HepG2 (cell line): Measurements from ENCODE around the gene HS6ST1. TPM values are rescaled to one million over a fixed set of nuclear protein-coding genes. Genes with fewer than 3 reads are reported as not detected.

Experiments used
- ATAC-seq: fragments of 200-7000 bp; cut with Tn5 transposase; 3 replicates; pipeline ENCODE4 v1.9.1; 2020; ENCODE audit warnings: mild to moderate bottlenecking, moderate library complexity
- BruUV-seq: library from RNA; stranded (reverse); fragments of 400-500 nt; replicated peaks from 2 replicates; lab custom pipeline; 2021; lab: Mats Ljungman, UMichigan
- CTCF ChIA-PET: fragments of 300-600 bp; formaldehyde crosslinking; extraction: SDS; loops from one replicate; lab custom pipeline; 2021; ENCODE audit warnings: low total read pairs, inconsistent platforms, low intra/inter-chr PET ratio; lab: Yijun Ruan, JAX
- POLR2A ChIA-PET: fragments of 350-600 bp; sonication (Branson Sonifier 250); formaldehyde crosslinking; loops from one replicate; lab custom pipeline; 2020; ENCODE audit warnings: antibody characterized with exemption, inconsistent platforms; lab: Yijun Ruan, JAX
- DNase-seq: peaks from one replicate; pipeline ENCODE4 v3.0.0-alpha.2; 2015; ENCODE audit warnings: low spot score
- FAIRE-seq: peaks from 3 replicates; lab custom pipeline; 2011; peaks lifted over from hg19 to GRCh38; lab: Jason Lieb, UNC
- H2AFZ ChIP-seq: one replicate; pipeline ENCODE4 v1.6.1; 2011; ENCODE audit warnings: low read length, inconsistent platforms
- H3K27ac ChIP-seq: fragments of 300-600 bp; 3 replicates; pipeline ENCODE4 v1.8.0; 2011; ENCODE audit warnings: mixed run types, mild to moderate bottlenecking, mixed read lengths, low read length, inconsistent platforms; ENCODE audit not compliant: insufficient read depth; ENCODE audit errors: extremely low read length
- H3K27me3 ChIP-seq, 2 experiments: fragments of 200-600 bp in 1 of 2; 2 replicates in 1 of 2; 3 replicates in 1 of 2; pipeline versions ENCODE4 v1.6.0 to v1.8.0; 2011; ENCODE audit warnings: low read length in 2 of 2, mild to moderate bottlenecking in 2 of 2, moderate library complexity in 2 of 2, inconsistent platforms in 1 of 2; ENCODE audit not compliant: insufficient read depth in 2 of 2, control insufficient read depth in 1 of 2
- H3K36me3 ChIP-seq, 2 experiments: fragments of 200-600 bp in 1 of 2; replicated peaks in 1 of 2; 2 replicates in 1 of 2; 3 replicates in 1 of 2; pipeline versions ENCODE4 v1.5.1 to v1.8.0; 2011; ENCODE audit warnings: low read length in 2 of 2, inconsistent platforms in 1 of 2; ENCODE audit not compliant: insufficient read depth in 2 of 2, control insufficient read depth in 1 of 2
- H3K4me1 ChIP-seq: 2 replicates; pipeline ENCODE4 v1.5.1; 2012; ENCODE audit warnings: low read length, inconsistent platforms; ENCODE audit not compliant: insufficient read depth
- H3K4me2 ChIP-seq: 2 replicates; pipeline ENCODE4 v1.6.0; 2011; ENCODE audit warnings: low read depth, low read length, inconsistent platforms
- H3K4me3 ChIP-seq, 3 experiments: fragments of 200-600 bp in 1 of 3; sonication (generic), shearing (Covaris generic) in 1 of 3; replicated peaks in 1 of 3; 2 replicates each; pipeline ENCODE4 v1.5.1; 2011 to 2016; ENCODE audit warnings: low read length in 3 of 3, inconsistent platforms in 2 of 3, low read depth in 2 of 3, mild to moderate bottlenecking in 2 of 3, control low read depth in 1 of 3, mixed read lengths in 1 of 3; ENCODE audit not compliant: insufficient read depth in 1 of 3
- H3K79me2 ChIP-seq: one replicate; pipeline ENCODE4 v1.6.1; 2011; ENCODE audit warnings: low read length, inconsistent platforms; ENCODE audit not compliant: insufficient read depth
- H3K9ac ChIP-seq: 2 replicates; pipeline ENCODE4 v1.6.0; 2011; ENCODE audit warnings: mild to moderate bottlenecking, low read depth, low read length, inconsistent platforms; ENCODE audit not compliant: insufficient read depth
- H3K9me3 ChIP-seq: 2 replicates; pipeline ENCODE4 v1.5.1; 2012; ENCODE audit warnings: mild to moderate bottlenecking, low read length
- H4K20me1 ChIP-seq: 2 replicates; pipeline ENCODE4 v1.6.0; 2011; ENCODE audit warnings: inconsistent platforms, mild to moderate bottlenecking, low read length, moderate library complexity; ENCODE audit not compliant: insufficient read depth
- ADNP ChIP-seq: sonication (generic); formaldehyde crosslinking; IDR thresholded peaks from 2 replicates; pipeline ENCODE4 v1.4.0; 2020; ENCODE audit warnings: missing genetic modification reagents
- DNMT3B ChIP-seq: conservative IDR thresholded peaks from 2 replicates; pipeline ENCODE4 v1.6.1; 2016; ENCODE audit warnings: missing biosample characterization, control low read depth
- HMG20B ChIP-seq: conservative IDR thresholded peaks from 2 replicates; pipeline ENCODE4 v1.6.1; 2016; ENCODE audit warnings: missing genetic modification reagents, missing compliant biosample characterization
- MAFF ChIP-seq: IDR thresholded peaks from 2 replicates; pipeline ENCODE4 v1.6.1; 2011; ENCODE audit warnings: low read depth, low read length, improper control_type of control experiment
- MEIS1 ChIP-seq: sonication (generic); formaldehyde crosslinking; IDR thresholded peaks from 2 replicates; pipeline ENCODE4 v1.9.0; 2021; ENCODE audit warnings: mild to moderate bottlenecking, missing genetic modification reagents, moderate library complexity, borderline replicate concordance
- MXD1 ChIP-seq: sonication (generic); formaldehyde crosslinking; IDR thresholded peaks from 2 replicates; pipeline ENCODE4 v1.4.0; 2020; ENCODE audit warnings: mild to moderate bottlenecking, missing genetic modification reagents
- MXD4 ChIP-seq: IDR thresholded peaks from 2 replicates; pipeline ENCODE4 v1.6.1; 2016; ENCODE audit warnings: mild to moderate bottlenecking, missing biosample characterization, missing genetic modification reagents
- ONECUT2 ChIP-seq: sonication (generic); formaldehyde crosslinking; IDR thresholded peaks from 2 replicates; pipeline ENCODE4 v1.4.0; 2020; ENCODE audit warnings: missing genetic modification reagents
- PHB2 ChIP-seq: fragments of 450-650 bp; IDR thresholded peaks from 2 replicates; pipeline ENCODE4 v1.6.1; 2018; ENCODE audit not compliant: partially characterized antibody
- RORA ChIP-seq: sonication (generic); formaldehyde crosslinking; IDR thresholded peaks from 2 replicates; pipeline ENCODE4 v1.5.0; 2020; ENCODE audit warnings: mild to moderate bottlenecking, missing genetic modification reagents, moderate library complexity
- SMC3 ChIP-seq: IDR thresholded peaks from 2 replicates; pipeline ENCODE4 v1.6.1; 2011; ENCODE audit warnings: low read length, improper control_type of control experiment
- SNAPC2 ChIP-seq: sonication (generic); formaldehyde crosslinking; IDR thresholded peaks from 2 replicates; pipeline ENCODE4 v1.8.1; 2022; ENCODE audit warnings: mild to moderate bottlenecking, missing genetic modification reagents
- SP1 ChIP-seq, 2 experiments: fragments of 450-650 bp in 1 of 2; sonication (generic) in 1 of 2; formaldehyde crosslinking in 1 of 2; IDR thresholded peaks; 2 replicates each; pipeline versions ENCODE4 v1.4.0 to v1.6.1; 2016 to 2020; ENCODE audit warnings: missing genetic modification reagents in 1 of 2
- TCF7L2 ChIP-seq: IDR thresholded peaks from 2 replicates; pipeline ENCODE4 v1.6.1; 2011; ENCODE audit warnings: mild to moderate bottlenecking, low read depth, low read length, moderate library complexity
- ZKSCAN8 ChIP-seq: IDR thresholded peaks from 2 replicates; pipeline ENCODE4 v1.6.1; 2016; ENCODE audit warnings: borderline replicate concordance, missing genetic modification reagents, missing compliant biosample characterization
- ZNF567 ChIP-seq: sonication (generic); formaldehyde crosslinking; IDR thresholded peaks from 2 replicates; pipeline ENCODE4 v1.8.1; 2023; ENCODE audit warnings: mild to moderate bottlenecking, missing genetic modification reagents, borderline replicate concordance
- ZNF616 ChIP-seq: sonication (generic); formaldehyde crosslinking; IDR thresholded peaks from 2 replicates; pipeline ENCODE4 v1.5.0; 2020; ENCODE audit warnings: low read depth, mild to moderate bottlenecking, missing genetic modification reagents
- ZNF7 ChIP-seq: IDR thresholded peaks from 2 replicates; pipeline ENCODE4 v1.6.1; 2016; ENCODE audit warnings: missing biosample characterization, missing genetic modification reagents
- ZNF766 ChIP-seq: sonication (generic); formaldehyde crosslinking; IDR thresholded peaks from 2 replicates; pipeline ENCODE4 v1.5.0; 2020; ENCODE audit warnings: missing genetic modification reagents, borderline replicate concordance
- ZSCAN20 ChIP-seq: sonication (generic); formaldehyde crosslinking; IDR thresholded peaks from 2 replicates; pipeline ENCODE4 v1.4.0; 2020; ENCODE audit warnings: missing genetic modification reagents, mild to moderate bottlenecking, borderline replicate concordance
- WGBS: methylation state at CpG from one replicate; pipeline ENCODE4 v1.1.6; 2017; ENCODE audit warnings: low lambda C conversion rate; 5-methylcytosine and 5-hydroxymethylcytosine counted together
- in situ Hi-C: cut with HindIII; loops from 2 replicates; pipeline ENCODE4 v1.10.0; 2017; ENCODE audit warnings: low pct_unique_long_range_greater_than_20kb; ENCODE audit not compliant: extremely low pct_ligation_motif_present
- intact Hi-C: fragments of 100-400 bp; cut with micrococcal nuclease; formaldehyde crosslinking; loops from one replicate; pipeline ENCODE4 v1.10.0; 2022; ENCODE audit not compliant: unreplicated experiment
- polyA plus RNA-seq, 8 experiments: library from polyadenylated mRNA; depleted of rRNA in 3 of 8; stranded (reverse) in 7 of 8; unstranded in 1 of 8; fragments of >200 nt; fragmentation: Illumina TruSeq in 4 of 8; extraction: Trizol in 4 of 8; gene quantifications; 2 replicates each; pipeline versions ENCODE4 v1.2.1 to v1.2.3, GENCODE V29; 2011 to 2016; ENCODE audit warnings: low read depth in 4 of 8, missing spikeins in 1 of 8, mixed read lengths in 1 of 8; ENCODE audit not compliant: insufficient read depth in 1 of 8
- total RNA-seq, 5 experiments: library from RNA; depleted of rRNA; stranded (reverse); fragments of >200 nt; fragmentation: Illumina TruSeq; extraction: Trizol; gene quantifications; 2 replicates each; pipeline ENCODE4 v1.2.3, GENCODE V29; 2016; ENCODE audit warnings: low read depth in 1 of 5
- TF ChIP-seq, protein P1 (sequence below): sonication (generic); formaldehyde crosslinking; IDR thresholded peaks from 2 replicates; pipeline ENCODE4 v1.4.0; 2020; ENCODE audit warnings: mild to moderate bottlenecking, missing genetic modification reagents

Gene HS6ST1
- total and polyA plus RNA-seq, 2 of the 13 experiments (the other 11 are each of a cell fraction or from before 2014, with no cell fraction given): 34.5 to 84.6 TPM

- intact Hi-C loops: loop anchor here (2.0 to 5.0 kb wide), 4 partner anchors 14 to 279 kb away; partner anchors contain the start of gene SAP130
- no TSS peak for BruUV-seq
- peak; percentile 66 for TF ChIP-seq HMG20B (CRISPR knock-in tag)
- TF ChIP-seq ZKSCAN8 (CRISPR knock-in tag): peak; percentile 80; the same call in 1 of the 2 replicates
- no peak for TF ChIP-seq PHB2
- no peak for TF ChIP-seq ZNF7
- TF ChIP-seq ZNF766: peak; percentile 73; the same call in 1 of the 2 replicates
- 0 out of 2 replicates have a peak, but pooled peaks have one; percentile 17 for TF ChIP-seq ONECUT2 (CRISPR knock-in tag)
- peak; percentile 49; the same call in 1 of the 2 replicates for TF ChIP-seq ZNF567 (CRISPR knock-in tag)
- TF ChIP-seq DNMT3B (CRISPR knock-in tag): no peak
- TF ChIP-seq MEIS1: no peak
- TF ChIP-seq, protein P1, sequence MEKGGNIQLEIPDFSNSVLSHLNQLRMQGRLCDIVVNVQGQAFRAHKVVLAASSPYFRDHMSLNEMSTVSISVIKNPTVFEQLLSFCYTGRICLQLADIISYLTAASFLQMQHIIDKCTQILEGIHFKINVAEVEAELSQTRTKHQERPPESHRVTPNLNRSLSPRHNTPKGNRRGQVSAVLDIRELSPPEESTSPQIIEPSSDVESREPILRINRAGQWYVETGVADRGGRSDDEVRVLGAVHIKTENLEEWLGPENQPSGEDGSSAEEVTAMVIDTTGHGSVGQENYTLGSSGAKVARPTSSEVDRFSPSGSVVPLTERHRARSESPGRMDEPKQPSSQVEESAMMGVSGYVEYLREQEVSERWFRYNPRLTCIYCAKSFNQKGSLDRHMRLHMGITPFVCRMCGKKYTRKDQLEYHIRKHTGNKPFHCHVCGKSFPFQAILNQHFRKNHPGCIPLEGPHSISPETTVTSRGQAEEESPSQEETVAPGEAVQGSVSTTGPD (CRISPR knock-in tag): no peak
- TF ChIP-seq ZSCAN20 (CRISPR knock-in tag): no peak
- TF ChIP-seq SNAPC2 (CRISPR knock-in tag): no peak
- no peak for TF ChIP-seq ZNF616
- no peak for TF ChIP-seq ADNP (CRISPR knock-in tag)
- no peak for TF ChIP-seq MAFF
- no peak for TF ChIP-seq RORA (CRISPR knock-in tag)
- TF ChIP-seq TCF7L2: no peak
- TF ChIP-seq MXD1 (CRISPR knock-in tag): no peak
- no peak for TF ChIP-seq SP1 (IDR thresholded peaks at IDR 0.05)
- no peak for TF ChIP-seq SP1 (CRISPR knock-in tag; IDR thresholded peaks at IDR 0.05)
- TF ChIP-seq MXD4 (CRISPR knock-in tag): peak; percentile 52; the same call in 1 of the 2 replicates
- peak; percentile 91 for TF ChIP-seq SMC3
These were observed 12.4 kb downstream of the HS6ST1 start for GRCh38 chr2:128306081-128306930.

More at GRCh38 chr2:128306081-128306930, 12.4 kb downstream of the HS6ST1 start:
- no peak overlapping the region for H2AFZ ChIP-seq
- H3K36me3 ChIP-seq: peaks cover 38 to 78% of the 10 kb centered on the region in 2 experiments
- H3K79me2 ChIP-seq: peaks cover 97% of the 10 kb centered on the region
- 43% methylated on average over 23 of the region's 24 CpGs for WGBS
- peak overlapping the region; percentile 56 for H3K27ac ChIP-seq
- DNase-seq: peak; percentile 95
- CTCF ChIA-PET: interaction anchor here (0.8 to 1.2 kb wide), 2 partner anchors 72 to 128 kb away, joined by 3 to 5 read pairs; no protein-coding TSS in a partner anchor
- POLR2A ChIA-PET: interaction anchor here (0.8 to 1.7 kb wide), 10 partner anchors 10 to 132 kb away, joined by 3 to 9 read pairs (median 3); no protein-coding TSS in a partner anchor
- H3K9me3 ChIP-seq: no peaks in the 10 kb centered on the region
- peak overlapping the region; percentile 74 for H3K4me2 ChIP-seq
- FAIRE-seq: peak; percentile 96
- H3K4me3 ChIP-seq: peak overlapping the region in 1 of 3 experiments; percentile 45; a peak in 2 of 6 replicates
- H3K9ac ChIP-seq: peak overlapping the region; percentile 62; the same call in 1 of the 2 replicates
- in situ Hi-C loops: loop anchor here (5.0 kb wide), 2 partner anchors 134 to 244 kb away; no protein-coding TSS in a partner anchor
- peaks cover 96% of the 10 kb centered on the region for H4K20me1 ChIP-seq
- ATAC-seq: peak; percentile 52
- no peaks in the 10 kb centered on the region for H3K27me3 ChIP-seq
- peaks cover 84% of the 10 kb centered on the region for H3K4me1 ChIP-seq
